Frontal cortex (tissue), 4 donors: ENCODE data around the gene FAM185A. TPM values are rescaled to one million over a fixed set of nuclear protein-coding genes. Genes with fewer than 3 reads are reported as not detected.
"Not testable (repeated sequence)": the region's sequence is repeated elsewhere in the genome, so short reads cannot be mapped to it uniquely, and the experiment has no call there.

ENCODE experiments used
- DNase-seq, 2 donors: peaks; one replicate each; pipeline ENCODE4 v3.0.0; 2012; ENCODE audit warnings: low spot score in 2 of 2
- FAIRE-seq: peaks from 2 replicates; lab custom pipeline; 2012; peaks lifted over from hg19 to GRCh38; lab: Jason Lieb, UNC
- total RNA-seq: library from RNA; depleted of rRNA; stranded (reverse); fragments of >200 nt; gene quantifications from one replicate; pipeline ENCODE4 v1.2.3, GENCODE V29; 2014
- donor health status: control.
- donor health status: control.
- donor health status: control.

The FAM185A gene
- total RNA-seq: 18.3 TPM

GRCh38 chr7:102748605-102749444 is at the start of gene FAM185A:
TSS of gene FAM185A (plus strand) at chr7:102748999. CDS start at chr7:102749208, 209 bp downstream.
- DNase-seq (peak; percentile 84 to 86), FAIRE-seq (peak; percentile 96)

- DNase-seq, FAIRE-seq: not testable (repeated sequence)
Measured at GRCh38 chr7:102713011-102713690, 35.6 kb upstream of the FAM185A start.

GRCh38 chr7:102713691-102714080 is 35.1 kb upstream of the FAM185A start:
- FAIRE-seq, DNase-seq: not testable (repeated sequence)

GRCh38 chr7:102714774-102715522 is 33.9 kb upstream of the FAM185A start:
- DNase-seq, FAIRE-seq: not testable (repeated sequence)

- FAIRE-seq, DNase-seq: not testable (repeated sequence)
Measured at GRCh38 chr7:102715718-102716117, 33.1 kb upstream of the FAM185A start.

GRCh38 chr7:102718491-102718890 is 30.3 kb upstream of the FAM185A start:
- not testable (repeated sequence) for DNase-seq, FAIRE-seq

- not testable (repeated sequence) for FAIRE-seq, DNase-seq
Measured at GRCh38 chr7:102726170-102726569, 22.6 kb upstream of the FAM185A start.

GRCh38 chr7:102729670-102730069 is 19.1 kb upstream of the FAM185A start:
- not testable (repeated sequence) for FAIRE-seq, DNase-seq

- FAIRE-seq, DNase-seq: not testable (repeated sequence)
Measured at GRCh38 chr7:102730431-102730830, 18.4 kb upstream of the FAM185A start.

GRCh38 chr7:102742002-102742771 is 6.6 kb upstream of the FAM185A start:
- DNase-seq: peak in 1 of 2 donors; percentile 2
- FAIRE-seq: peak; percentile 44

GRCh38 chr7:102743861-102744260 is 4.9 kb upstream of the FAM185A start:
- not testable (repeated sequence) for FAIRE-seq, DNase-seq

- not testable (repeated sequence) for DNase-seq
- FAIRE-seq: peak; percentile 98
Measured at GRCh38 chr7:102745494-102746288, 3.1 kb upstream of the FAM185A start.

GRCh38 chr7:102749445-102749786 is 617 bp downstream of the FAM185A start:
- DNase-seq, FAIRE-seq: not testable (repeated sequence)

- not testable (repeated sequence) for DNase-seq
- peak; percentile 98 for FAIRE-seq
Measured at GRCh38 chr7:102758227-102758626, 9.4 kb downstream of the FAM185A start.

GRCh38 chr7:102759934-102760333 is 11.1 kb downstream of the FAM185A start:
- FAIRE-seq, DNase-seq: not testable (repeated sequence)

GRCh38 chr7:102761234-102761633 is 12.4 kb downstream of the FAM185A start:
- not testable (repeated sequence) for DNase-seq, FAIRE-seq

- not testable (repeated sequence) for DNase-seq, FAIRE-seq
Measured at GRCh38 chr7:102763295-102763905, 14.6 kb downstream of the FAM185A start.

GRCh38 chr7:102769657-102770192 is 20.9 kb downstream of the FAM185A start:
- DNase-seq, FAIRE-seq: not testable (repeated sequence)
